HG02852 (cell line): Measurements from ENCODE around the gene KRT14.
"Not testable (repeated sequence)": the region's sequence is repeated elsewhere in the genome, so short reads cannot be mapped to it uniquely, and the experiment has no call there.

ENCODE experiments used
- ATAC-seq: cut with Tn5 transposase; IDR thresholded peaks from one replicate; pipeline ENCODE4 v1.9.1; 2021; ENCODE audit warnings: mild to moderate bottlenecking, moderate library complexity; ENCODE audit not compliant: unreplicated experiment

Gene KRT14

DNA sequence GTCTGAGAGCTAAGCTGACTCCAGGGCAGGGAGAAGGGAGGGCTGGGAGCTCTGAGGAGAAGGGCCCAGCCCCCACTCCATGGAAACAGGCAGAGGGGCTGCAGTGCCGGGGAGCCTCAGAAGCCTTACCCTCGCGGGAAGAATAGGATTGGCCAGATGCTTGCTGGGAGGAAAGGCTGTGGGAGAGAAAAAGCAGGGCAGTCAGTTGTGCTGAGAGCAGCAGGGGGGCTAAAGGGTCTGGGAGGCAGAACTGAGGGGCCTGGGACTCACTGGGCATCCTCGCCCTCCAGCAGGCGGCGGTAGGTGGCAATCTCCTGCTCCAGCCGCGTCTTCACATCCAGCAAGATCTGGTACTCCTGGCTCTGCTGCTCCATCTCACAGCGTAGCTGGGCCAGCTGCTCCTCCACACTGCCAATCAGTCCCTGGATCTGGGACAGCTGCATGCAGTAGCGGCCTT, 23.4 kb upstream of the KRT14 start:
- not testable (repeated sequence) for ATAC-seq

GRCh38 chr17:41606930-41607329, 20.2 kb upstream of the KRT14 start:
- not testable (repeated sequence) for ATAC-seq

DNA sequence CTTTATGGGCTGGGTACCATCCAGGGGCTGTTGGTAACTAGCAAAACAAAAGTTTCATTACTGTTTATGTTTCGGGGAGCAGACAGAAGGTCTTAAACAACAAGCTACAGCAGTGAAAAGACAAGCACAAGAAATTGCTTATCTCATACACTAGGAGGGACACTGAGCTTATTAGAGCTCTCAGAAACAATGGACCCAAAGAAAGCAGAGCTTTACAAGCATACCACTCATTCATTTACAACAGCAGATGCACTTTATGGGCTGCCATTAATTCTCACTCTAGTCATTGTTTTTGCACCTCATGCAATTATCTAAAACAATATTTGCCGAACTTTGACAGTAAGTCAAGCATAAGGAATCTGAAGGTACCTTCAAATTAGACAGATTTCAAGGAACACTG, 15.8 kb upstream of the KRT14 start:
- ATAC-seq = no peak

- ATAC-seq = no peak
These were observed 13.6 kb upstream of the KRT14 start for GRCh38 chr17:41600318-41600717.

DNA sequence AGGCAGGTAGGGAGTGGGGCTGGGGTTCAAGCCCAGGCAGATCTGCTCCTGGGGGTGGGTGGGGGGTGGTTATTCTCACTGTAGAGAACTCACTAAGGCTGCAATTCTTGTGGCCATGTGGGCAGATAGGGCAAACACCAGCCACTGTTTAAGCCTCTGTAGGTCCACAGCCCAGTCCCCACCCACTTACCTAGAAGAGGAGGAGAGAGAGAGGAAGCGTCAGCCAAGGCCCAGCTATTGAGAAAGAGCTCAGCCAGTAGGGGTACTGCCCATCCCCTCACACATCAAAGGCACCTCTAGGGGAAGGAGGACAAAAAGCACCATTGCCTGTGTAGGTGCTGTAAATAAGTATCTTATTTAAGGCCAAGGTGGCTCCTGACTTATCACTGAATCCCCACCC, 13.0 kb upstream of the KRT14 start:
- no peak for ATAC-seq

DNA sequence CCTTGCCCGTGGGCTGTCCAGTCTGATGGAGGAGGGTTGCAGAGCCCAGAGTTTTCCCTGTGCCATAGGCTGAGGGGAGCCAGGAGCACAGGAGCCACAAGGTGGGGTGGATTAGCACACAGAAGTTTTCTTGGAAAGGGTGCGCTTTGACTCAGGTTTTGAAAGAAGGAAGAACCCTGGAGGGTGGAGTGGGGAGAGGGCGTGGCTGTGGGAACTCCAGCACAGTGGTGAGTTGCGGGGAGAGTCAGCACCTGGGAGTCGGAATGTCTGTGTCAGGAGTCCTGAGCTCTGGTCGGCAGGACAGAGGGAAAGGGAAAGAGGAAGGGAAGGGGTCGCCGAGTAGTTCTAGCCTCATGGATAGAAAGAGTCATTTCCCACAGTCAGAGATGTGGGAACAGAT, 8.9 kb upstream of the KRT14 start:
- ATAC-seq = no peak

DNA sequence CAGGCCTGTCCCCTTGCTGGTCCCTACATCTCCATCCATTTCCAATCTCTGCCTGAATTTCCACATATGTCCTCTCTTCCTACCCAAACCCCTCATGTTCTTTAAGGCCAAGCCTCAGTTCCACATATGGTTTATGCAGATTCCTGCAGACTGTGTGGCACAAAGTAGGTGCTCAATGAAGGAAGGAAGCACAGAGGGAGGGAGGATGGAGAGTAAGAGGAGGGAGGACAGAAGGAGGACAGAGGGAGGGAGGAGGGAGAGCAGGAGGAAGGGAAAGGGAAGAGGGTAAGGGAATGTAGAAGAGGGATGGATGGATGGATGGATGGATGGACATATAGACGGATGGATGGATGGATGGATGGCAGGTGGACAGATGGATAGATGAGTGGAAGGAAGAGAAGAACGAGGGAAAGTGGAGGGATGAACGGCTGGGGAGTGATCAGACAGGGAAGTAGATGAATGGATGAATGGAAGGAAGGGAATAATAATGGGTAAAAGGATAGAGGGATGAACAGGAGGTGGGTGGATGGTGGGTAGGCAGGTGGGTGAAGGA, 7.7 kb upstream of the KRT14 start:
- ATAC-seq = no peak

DNA sequence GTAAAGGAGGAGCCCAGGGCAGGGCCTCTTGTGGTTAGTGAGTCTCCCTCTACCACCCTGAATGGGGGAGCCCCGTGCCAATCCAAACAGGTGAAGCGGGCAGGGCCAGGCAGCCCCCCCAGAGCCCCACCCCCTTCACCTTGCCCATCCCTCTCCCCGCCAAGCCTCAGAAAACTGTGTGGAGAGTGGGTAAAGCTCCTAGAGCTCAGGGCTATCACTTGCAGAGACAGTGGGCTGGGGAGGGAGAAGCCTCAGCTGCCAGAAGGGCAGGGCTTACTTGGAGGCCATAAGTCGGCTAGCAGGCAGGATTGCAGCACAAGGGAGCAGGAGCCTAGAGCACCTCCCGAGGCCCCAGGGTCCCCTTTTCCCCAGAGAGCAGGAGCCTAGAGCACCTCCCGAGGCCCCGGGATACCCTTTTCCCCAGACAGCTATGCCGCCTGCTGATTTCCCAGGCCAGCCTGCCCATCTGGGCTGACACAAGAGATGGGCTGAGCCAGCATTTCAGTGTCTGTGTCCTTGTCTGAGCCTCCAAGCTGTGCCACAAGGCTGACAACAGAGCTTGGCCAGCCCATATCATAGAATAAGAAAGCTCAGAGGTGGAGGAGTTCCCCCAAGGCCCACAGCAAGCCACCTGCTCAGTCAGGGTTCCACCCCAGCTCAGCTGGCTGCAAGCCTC, 6.7 kb upstream of the KRT14 start:
- no peak for ATAC-seq

- ATAC-seq = no peak
These were observed 6.1 kb upstream of the KRT14 start for GRCh38 chr17:41592601-41593305.

DNA sequence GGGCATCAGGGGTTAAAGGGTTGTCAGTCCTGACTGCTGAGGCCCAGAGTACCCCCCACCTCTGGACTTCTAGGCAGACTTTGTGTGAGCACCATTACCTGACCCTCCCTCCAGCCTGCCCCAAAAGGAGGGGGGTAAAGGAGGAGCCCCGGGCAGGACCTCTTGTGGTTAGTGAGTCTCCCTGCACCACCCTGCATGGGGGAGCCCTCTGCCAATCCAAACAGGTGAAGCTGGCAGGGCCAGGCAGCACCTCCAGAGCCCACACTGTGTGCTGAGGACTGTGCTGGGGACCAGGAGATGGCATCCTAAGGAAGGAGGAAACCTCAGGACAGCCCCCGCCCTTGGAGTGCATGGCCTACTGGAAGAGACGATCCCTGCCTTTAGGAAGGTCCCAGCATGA, 2.6 kb upstream of the KRT14 start:
- ATAC-seq = no peak

GRCh38 chr17:41588126-41588810, 1.6 kb upstream of the KRT14 start:
- no peak for ATAC-seq

GRCh38 chr17:41585301-41586056, 1.2 kb downstream of the KRT14 start:
- ATAC-seq = no peak

- not testable (repeated sequence) for ATAC-seq
These were observed 2.3 kb downstream of the KRT14 start for GRCh38 chr17:41584331-41584927.

GRCh38 chr17:41583137-41584127, 3.3 kb downstream of the KRT14 start:
- ATAC-seq = no peak

GRCh38 chr17:41582061-41582968, 4.4 kb downstream of the KRT14 start:
- ATAC-seq = not testable (repeated sequence)

DNA sequence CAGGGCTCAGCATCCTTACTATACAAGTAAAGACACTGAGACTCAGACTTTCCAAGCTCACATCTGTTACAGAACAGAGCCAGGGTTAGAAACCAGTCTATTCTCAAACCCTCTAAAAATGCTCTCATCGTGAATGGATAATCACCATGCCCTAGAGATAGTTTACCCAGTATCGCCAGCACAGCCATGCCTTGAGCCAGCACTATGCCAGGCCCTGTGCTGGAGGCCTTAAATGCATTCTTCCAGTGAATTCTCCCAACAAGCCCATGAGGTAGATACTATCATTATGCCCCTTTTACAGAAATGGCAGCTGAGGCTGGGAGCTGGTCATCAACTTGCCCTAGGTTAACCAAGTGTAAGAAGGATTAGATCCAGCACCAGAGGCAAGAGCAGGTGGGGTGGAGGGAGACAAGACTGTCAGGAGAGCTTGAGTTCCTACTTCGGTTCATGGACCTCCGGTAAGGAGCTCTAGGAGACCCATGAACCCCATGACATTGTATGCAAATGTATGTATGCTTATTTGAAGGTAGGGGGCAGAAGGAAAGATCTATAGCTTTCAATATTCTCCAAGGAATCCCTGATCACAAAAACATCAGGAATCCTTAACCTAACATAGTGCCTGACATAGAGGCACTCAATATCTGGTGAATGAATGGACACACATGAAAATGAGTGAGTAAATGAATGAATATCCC, 5.2 kb downstream of the KRT14 start:
- ATAC-seq = no peak

DNA sequence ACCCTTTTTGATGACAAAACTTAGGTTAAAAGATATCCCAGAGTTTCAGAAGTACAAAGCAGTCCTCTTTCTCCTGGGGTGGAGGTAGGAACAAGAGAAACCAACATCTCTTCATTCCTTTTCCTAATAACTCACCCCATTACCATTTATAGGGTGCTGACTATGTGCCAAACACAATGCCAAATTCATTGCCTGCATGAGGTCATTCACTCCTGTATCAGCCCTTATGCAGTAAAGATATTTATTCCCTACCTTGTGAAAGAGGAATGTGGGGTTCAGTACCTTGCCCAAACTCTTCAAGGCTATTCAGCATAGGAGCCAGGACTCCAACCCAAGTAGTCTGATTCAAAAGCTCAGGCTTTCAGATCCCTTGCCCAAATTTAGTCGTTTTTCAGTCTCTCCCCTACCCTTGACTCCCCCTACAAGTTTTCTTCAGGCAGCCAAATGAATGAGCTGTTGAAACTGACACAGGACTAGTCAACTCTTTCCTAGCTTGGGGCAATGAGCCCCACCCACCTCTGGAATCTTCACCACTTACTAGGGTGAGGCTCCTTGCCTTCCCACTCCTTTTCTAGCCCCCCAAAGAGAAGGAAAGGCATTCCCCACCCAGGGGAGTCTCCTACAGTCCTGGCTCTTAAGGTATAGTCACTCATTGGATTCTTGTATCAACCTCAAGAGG, 5.9 kb downstream of the KRT14 start:
- ATAC-seq = no peak
